ENCODE results near the gene PVR. TPM values are rescaled to one million over a fixed set of nuclear protein-coding genes. Genes with fewer than 3 reads are reported as not detected.

PVR gene
- total RNA-seq, 1 experiment from 2014 or later: 47.7 TPM

- no TSS peak for BruUV-seq (replicated peaks)
- DNase-seq (ENCODE audit: low read depth, low spot score) (no peak), ATAC-seq (no peak)
- no peaks in the 10 kb centered on the region for H3K36me3 ChIP-seq (ENCODE audit: control insufficient read depth, insufficient read depth, low read length)
- H3K27me3 ChIP-seq (ENCODE audit: control insufficient read depth, insufficient read depth, low read length): no peaks in the 10 kb centered on the region
- in situ Hi-C loops (cut with HindIII; ENCODE audit: low pct_unique_long_range_greater_than_20kb, low sequenced_read_pairs): no loop called here
- TF ChIP-seq POLR2AphosphoS5 (IDR thresholded peaks at IDR 0.05; ENCODE audit: low read depth, low read length) (no peak), TCF7L2 (IDR thresholded peaks at IDR 0.05; ENCODE audit: low read depth, low read length) (no peak), CTCF (IDR thresholded peaks at IDR 0.05) (no peak), REST (IDR thresholded peaks at IDR 0.05; ENCODE audit: insufficient read depth in 1 of 2, low read depth in 2 of 2, low read length in 1 of 2) (no peak), SIN3A (IDR thresholded peaks at IDR 0.05; ENCODE audit: borderline replicate concordance, insufficient read depth, low read depth, low read length) (no peak)
- intact Hi-C loops (cut with micrococcal nuclease; ENCODE audit: unreplicated experiment): no loop called here
- no peaks in the 10 kb centered on the region for H3K4me1 ChIP-seq (ENCODE audit: control insufficient read depth, insufficient read depth, low read length)
- POLR2A ChIA-PET: no interaction called here
- H3K27ac ChIP-seq (ENCODE audit: low read length): no peak overlapping the region
- H3K9me3 ChIP-seq (ENCODE audit: control insufficient read depth, insufficient read depth, low read depth, low read length): no peaks in the 10 kb centered on the region
- CTCF ChIA-PET: interaction anchor here (0.6 kb wide), 1 partner anchor 14 kb away, joined by 3 read pairs; no protein-coding TSS in a partner anchor
- no peak overlapping the region for H3K4me3 ChIP-seq (ENCODE audit: low read depth in 2 of 2, low read length in 2 of 2)
Measured at GRCh38 chr19:44597131-44597491, 46.6 kb upstream of the PVR start.

GRCh38 chr19:44598355-44598754, 45.4 kb upstream of the PVR start:
- intact Hi-C loops (cut with micrococcal nuclease; ENCODE audit: unreplicated experiment): no loop called here
- no peak overlapping the region for H3K4me3 ChIP-seq (ENCODE audit: low read depth in 2 of 2, low read length in 2 of 2)
- no peaks in the 10 kb centered on the region for H3K4me1 ChIP-seq (ENCODE audit: control insufficient read depth, insufficient read depth, low read length)
- no TSS peak for BruUV-seq (replicated peaks)
- in situ Hi-C loops (cut with HindIII; ENCODE audit: low pct_unique_long_range_greater_than_20kb, low sequenced_read_pairs): no loop called here
- no peak for TF ChIP-seq REST (IDR thresholded peaks at IDR 0.05; ENCODE audit: insufficient read depth in 1 of 2, low read depth in 2 of 2, low read length in 1 of 2)
- no peak for TF ChIP-seq CTCF (IDR thresholded peaks at IDR 0.05)
- no peak for TF ChIP-seq SIN3A (IDR thresholded peaks at IDR 0.05; ENCODE audit: borderline replicate concordance, insufficient read depth, low read depth, low read length)
- no peak for TF ChIP-seq POLR2AphosphoS5 (IDR thresholded peaks at IDR 0.05; ENCODE audit: low read depth, low read length)
- no peak for TF ChIP-seq TCF7L2 (IDR thresholded peaks at IDR 0.05; ENCODE audit: low read depth, low read length)
- no peak for ATAC-seq
- H3K9me3 ChIP-seq (ENCODE audit: control insufficient read depth, insufficient read depth, low read depth, low read length): no peaks in the 10 kb centered on the region
- ChIA-PET POLR2A (no interaction called here), CTCF (no interaction called here)
- no peaks in the 10 kb centered on the region for H3K27me3 ChIP-seq (ENCODE audit: control insufficient read depth, insufficient read depth, low read length)
- DNase-seq (ENCODE audit: low read depth, low spot score): no peak
- no peak overlapping the region for H3K27ac ChIP-seq (ENCODE audit: low read length)
- no peaks in the 10 kb centered on the region for H3K36me3 ChIP-seq (ENCODE audit: control insufficient read depth, insufficient read depth, low read length)

Data from Panc1 (cell line).